Thyroid gland (tissue), 4 donors: Measurements from ENCODE around the gene HSD17B11. TPM values are rescaled to one million over a fixed set of nuclear protein-coding genes. Genes with fewer than 3 reads are reported as not detected.
"Not testable (repeated sequence)": the region's sequence is repeated elsewhere in the genome, so short reads cannot be mapped to it uniquely, and the experiment has no call there.

Source experiments
- DNase-seq, 2 donors: peaks; one replicate each; pipeline ENCODE4 v3.0.0-alpha.2; 2019
- H3K27ac ChIP-seq, 3 donors: fragments of 200-600 bp; sonication (generic); 1 replicate in 2 of 3; 2 replicates in 1 of 3; pipeline ENCODE4 v1.5.1; 2016 to 2019; ENCODE audit warnings: mild to moderate bottlenecking in 1 of 3, moderate library complexity in 1 of 3
- H3K27me3 ChIP-seq: fragments of 200-600 bp; sonication (generic); one replicate; pipeline ENCODE4 v1.5.1; 2019
- H3K36me3 ChIP-seq, 2 donors: fragments of 200-600 bp; sonication (generic); one replicate each; pipeline ENCODE4 v1.5.1; 2016 to 2019
- H3K4me1 ChIP-seq, 2 donors: fragments of 200-600 bp; sonication (generic); one replicate each; pipeline ENCODE4 v1.5.1; 2017 to 2019
- H3K4me3 ChIP-seq, 3 donors: fragments of 200-600 bp; sonication (generic); replicated peaks in 1 of 3; 1 replicate in 2 of 3; 2 replicates in 1 of 3; pipeline ENCODE4 v1.5.1; 2016; ENCODE audit warnings: mild to moderate bottlenecking in 1 of 3
- H3K9me3 ChIP-seq: fragments of 200-600 bp; sonication (generic); one replicate; pipeline ENCODE4 v1.5.1; 2017
- CTCF ChIP-seq, 6 experiments: fragments of 200-600 bp in 3 of 6; fragments of 450-650 bp in 3 of 6; sonication (generic) in 3 of 6; IDR thresholded peaks; one replicate each; pipeline ENCODE4 v1.5.1; 2016 to 2019; ENCODE audit warnings: antibody characterized with exemption in 6 of 6, mild to moderate bottlenecking in 2 of 6, inconsistent platforms in 1 of 6, moderate library complexity in 1 of 6
- POLR2A ChIP-seq, 2 donors: fragments of 450-650 bp; IDR thresholded peaks; one replicate each; pipeline ENCODE4 v1.6.1; 2017; ENCODE audit warnings: antibody characterized with exemption in 2 of 2, mild to moderate bottlenecking in 2 of 2, moderate library complexity in 1 of 2
- WGBS, 2 donors: methylation state at CpG; one replicate each; pipeline ENCODE4 v1.1.5; 2017; 5-methylcytosine and 5-hydroxymethylcytosine counted together
- intact Hi-C: fragments of 100-400 bp; cut with DNase I; formaldehyde crosslinking; loops from one replicate; pipeline ENCODE4 v1.15.1; 2023
- total RNA-seq, 4 donors: library from RNA; depleted of rRNA; stranded (reverse); fragments of >200 nt; gene quantifications; one replicate each; pipeline ENCODE4 v1.2.3, GENCODE V29; 2016

HSD17B11 gene
- total RNA-seq, 4 donors from 2014 or later = 23.4 to 147 (median 61.8) TPM

DNA sequence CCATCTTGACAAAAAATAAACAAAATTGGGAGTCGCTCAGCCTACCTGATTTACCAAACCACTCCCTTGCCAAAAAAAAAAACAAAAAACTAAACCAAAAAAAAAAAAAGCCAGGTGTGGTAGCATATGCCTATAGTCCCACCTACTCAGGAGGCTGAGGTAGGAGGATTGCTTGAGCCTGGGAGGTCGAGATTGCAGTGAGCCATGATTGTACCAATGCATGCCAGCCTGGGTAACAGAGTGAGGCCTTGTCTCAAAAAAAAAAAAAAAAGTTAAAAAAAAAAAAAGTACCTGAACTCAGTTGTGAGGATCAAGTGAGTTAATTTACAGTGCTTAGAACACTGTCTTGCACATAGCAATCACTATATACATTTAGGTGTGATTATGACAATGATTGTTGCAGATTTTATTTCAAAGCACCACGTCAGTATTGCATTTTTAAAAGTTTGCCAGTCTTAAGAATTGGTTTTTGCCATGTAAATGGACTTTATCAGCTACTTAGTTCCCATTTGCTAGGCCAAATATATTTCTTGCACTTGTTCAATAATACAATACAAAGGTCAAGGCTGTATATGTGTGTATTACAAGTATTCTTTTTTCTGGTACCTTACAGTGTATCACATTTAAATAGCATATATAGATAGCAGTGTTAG lies 36.0 kb upstream of the HSD17B11 start:
- DNase-seq = no peak
- H3K9me3 ChIP-seq = no peaks in the 10 kb centered on the region
- H3K36me3 ChIP-seq = no peaks in the 10 kb centered on the region
- intact Hi-C loops = no loop called here
- no peaks in the 10 kb centered on the region for H3K27me3 ChIP-seq
- H3K4me3 ChIP-seq = no peak overlapping the region
- H3K27ac ChIP-seq = no peak overlapping the region
- H3K4me1 ChIP-seq = peaks cover 17 to 20% of the 10 kb centered on the region in 2 donors
- WGBS, 2 donors = 90 to 94% methylated on average over 3 of the region's 3 CpGs
- no peak for TF ChIP-seq POLR2A (IDR thresholded peaks at IDR 0.05)
- no peak for TF ChIP-seq CTCF (IDR thresholded peaks at IDR 0.05)

- Histone ChIP-seq H3K9me3 (no peaks in the 10 kb centered on the region), H3K27ac (no peak overlapping the region), H3K27me3 (no peaks in the 10 kb centered on the region), H3K36me3 (no peaks in the 10 kb centered on the region), H3K4me1 (peaks cover 24 to 26% of the 10 kb centered on the region in 2 donors), H3K4me3 (no peak overlapping the region)
- DNase-seq = no peak
- TF ChIP-seq CTCF (IDR thresholded peaks at IDR 0.05) = no peak
- TF ChIP-seq POLR2A (IDR thresholded peaks at IDR 0.05) = no peak
- WGBS, 2 donors = 94 to 100% methylated on average over 2 of the region's 2 CpGs
- intact Hi-C loops = no loop called here
Measured at GRCh38 chr4:87425711-87426110, 34.7 kb upstream of the HSD17B11 start.

DNA sequence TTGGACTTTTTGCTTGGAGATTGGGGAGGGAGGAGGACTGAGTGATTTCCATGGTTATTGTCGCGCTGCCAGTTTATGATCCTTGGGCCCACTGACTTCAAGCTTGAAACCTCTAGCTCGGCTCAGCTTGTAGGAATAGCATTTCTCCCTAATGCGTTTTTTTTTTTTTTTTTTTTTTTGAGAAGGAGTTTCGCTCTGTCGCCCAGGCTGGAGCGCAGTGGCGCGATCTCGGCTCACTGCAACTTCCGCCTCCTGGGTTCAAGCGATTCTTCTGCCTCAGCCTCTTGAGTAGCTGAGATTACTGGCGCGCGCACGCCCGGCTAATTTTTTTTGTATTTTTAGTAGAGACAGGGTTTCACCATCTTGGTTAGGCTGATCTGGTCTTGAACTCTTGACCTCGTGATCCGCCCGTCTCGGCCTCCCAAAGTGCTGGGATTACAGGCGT lies 33.1 kb upstream of the HSD17B11 start:
- Histone ChIP-seq H3K4me1 (peaks cover 24 to 26% of the 10 kb centered on the region in 2 donors), H3K4me3 (peak overlapping the region in 1 of 3 donors; percentile 60)
- DNase-seq, H3K36me3 ChIP-seq, H3K27ac ChIP-seq, H3K9me3 ChIP-seq, H3K27me3 ChIP-seq, intact Hi-C loops: not testable (repeated sequence)
- WGBS, 2 donors = 83 to 89% methylated on average over 22 of the region's 22 CpGs

GRCh38 chr4:87423317-87424098 lies 32.5 kb upstream of the HSD17B11 start:
- 27 to 31% methylated on average over 3 of the region's 3 CpGs for WGBS, 2 donors
- intact Hi-C loops = no loop called here
- peak overlapping the region in 1 of 3 donors; percentile 98 for H3K27ac ChIP-seq

More at GRCh38 chr4:87423317-87424098, 32.5 kb upstream of the HSD17B11 start:
- H3K27me3 ChIP-seq = no peaks in the 10 kb centered on the region
- H3K4me1 ChIP-seq = peaks cover 24 to 26% of the 10 kb centered on the region in 2 donors
- no peaks in the 10 kb centered on the region for H3K36me3 ChIP-seq
- TF ChIP-seq CTCF (IDR thresholded peaks at IDR 0.05) = no peak
- no peak for TF ChIP-seq POLR2A (IDR thresholded peaks at IDR 0.05)
- no peaks in the 10 kb centered on the region for H3K9me3 ChIP-seq
- DNase-seq = no peak
- H3K4me3 ChIP-seq = peak overlapping the region in 2 of 3 donors; percentile 60 to 78
